ENCODE results near the gene EHD2.

DNA sequence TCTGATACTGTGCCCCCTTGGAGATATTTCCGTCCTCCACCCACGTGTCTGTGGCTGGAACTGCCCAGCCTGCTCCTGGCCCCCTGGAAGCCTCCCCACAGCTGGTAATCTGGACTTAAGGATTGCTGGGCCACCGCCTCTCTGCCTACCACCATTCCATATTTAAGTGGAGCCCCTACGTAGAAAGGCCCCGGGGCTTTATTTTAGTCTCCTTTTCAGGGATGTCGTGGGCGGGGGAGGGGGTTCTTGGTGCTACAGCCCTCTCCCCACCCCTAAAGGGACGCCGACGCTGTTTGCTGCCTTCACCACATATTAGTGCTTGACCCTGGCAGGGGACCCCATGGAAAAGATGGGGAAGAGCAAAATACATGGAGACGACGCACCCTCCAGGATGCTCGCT lies 29.4 kb downstream of the EHD2 start:
- TF ChIP-seq, protein P1, sequence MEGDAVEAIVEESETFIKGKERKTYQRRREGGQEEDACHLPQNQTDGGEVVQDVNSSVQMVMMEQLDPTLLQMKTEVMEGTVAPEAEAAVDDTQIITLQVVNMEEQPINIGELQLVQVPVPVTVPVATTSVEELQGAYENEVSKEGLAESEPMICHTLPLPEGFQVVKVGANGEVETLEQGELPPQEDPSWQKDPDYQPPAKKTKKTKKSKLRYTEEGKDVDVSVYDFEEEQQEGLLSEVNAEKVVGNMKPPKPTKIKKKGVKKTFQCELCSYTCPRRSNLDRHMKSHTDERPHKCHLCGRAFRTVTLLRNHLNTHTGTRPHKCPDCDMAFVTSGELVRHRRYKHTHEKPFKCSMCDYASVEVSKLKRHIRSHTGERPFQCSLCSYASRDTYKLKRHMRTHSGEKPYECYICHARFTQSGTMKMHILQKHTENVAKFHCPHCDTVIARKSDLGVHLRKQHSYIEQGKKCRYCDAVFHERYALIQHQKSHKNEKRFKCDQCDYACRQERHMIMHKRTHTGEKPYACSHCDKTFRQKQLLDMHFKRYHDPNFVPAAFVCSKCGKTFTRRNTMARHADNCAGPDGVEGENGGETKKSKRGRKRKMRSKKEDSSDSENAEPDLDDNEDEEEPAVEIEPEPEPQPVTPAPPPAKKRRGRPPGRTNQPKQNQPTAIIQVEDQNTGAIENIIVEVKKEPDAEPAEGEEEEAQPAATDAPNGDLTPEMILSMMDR (conservative IDR thresholded peaks at IDR 0.05; ENCODE audit: low read depth, low read length) = no peak
- TF ChIP-seq ELK1 (IDR thresholded peaks at IDR 0.05; ENCODE audit: borderline replicate concordance, low read depth, low read length) (no peak), MAZ (IDR thresholded peaks at IDR 0.05; ENCODE audit: borderline replicate concordance, low read depth, low read length) (no peak), RAD21 (IDR thresholded peaks at IDR 0.05; ENCODE audit: low read length) (no peak), POLR2A (IDR thresholded peaks at IDR 0.05; ENCODE audit: low read depth, low read length) (no peak), MAFK (IDR thresholded peaks at IDR 0.05; ENCODE audit: low read depth, low read length) (no peak), CHD1 (IDR thresholded peaks at IDR 0.05; ENCODE audit: low read depth, low read length) (no peak), RCOR1 (IDR thresholded peaks at IDR 0.05; ENCODE audit: insufficient replicate concordance, low read length) (no peak), RFX5 (IDR thresholded peaks at IDR 0.05; ENCODE audit: low read depth, low read length) (no peak), MXI1 (IDR thresholded peaks at IDR 0.05; ENCODE audit: borderline replicate concordance, low read depth, low read length) (no peak), FOS (IDR thresholded peaks at IDR 0.05; ENCODE audit: low read depth, low read length) (no peak), BHLHE40 (IDR thresholded peaks at IDR 0.05; ENCODE audit: low read depth, low read length) (no peak), SMC3 (IDR thresholded peaks at IDR 0.05; ENCODE audit: low read depth, low read length) (no peak)

All from IMR-90 (cell line).